NCI-H2029 treated with DMSO at 0.1 percent for 48 hours (cell line): ENCODE data around the gene CYTH1.
"Not testable (repeated sequence)": the region's sequence is repeated elsewhere in the genome, so short reads cannot be mapped to it uniquely, and the experiment has no call there.

Experiments used
- DNase-seq: peaks from one replicate; lab custom pipeline; 2025; lab: John Stamatoyannopoulos, UW

CYTH1 gene

DNA sequence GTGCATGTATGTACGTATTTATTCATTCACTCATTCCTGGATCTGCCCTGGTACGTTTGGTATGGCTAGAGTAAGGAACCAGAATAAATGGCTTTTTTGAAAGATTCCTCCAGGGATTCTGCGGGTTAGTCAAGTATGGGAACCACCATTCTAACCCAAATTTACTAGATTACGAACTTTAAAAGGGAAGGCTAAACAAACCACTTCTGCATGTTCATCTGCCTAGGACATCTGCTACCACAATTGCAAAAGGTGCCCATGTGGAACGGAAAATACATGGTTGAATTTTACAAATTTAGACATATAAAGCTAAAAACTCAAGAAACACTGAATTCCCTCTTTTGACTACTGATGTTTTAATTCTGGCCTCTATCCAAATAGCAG, 22.1 kb downstream of the CYTH1 start:
- no peak for DNase-seq

- peak; percentile 59 for DNase-seq
Observed at GRCh38 chr17:78759203-78759968, 22.7 kb downstream of the CYTH1 start.

- no peak for DNase-seq
Observed at GRCh38 chr17:78753316-78754250, 28.5 kb downstream of the CYTH1 start.

- no peak for DNase-seq
Observed at GRCh38 chr17:78751447-78752161, 30.5 kb downstream of the CYTH1 start.

DNA sequence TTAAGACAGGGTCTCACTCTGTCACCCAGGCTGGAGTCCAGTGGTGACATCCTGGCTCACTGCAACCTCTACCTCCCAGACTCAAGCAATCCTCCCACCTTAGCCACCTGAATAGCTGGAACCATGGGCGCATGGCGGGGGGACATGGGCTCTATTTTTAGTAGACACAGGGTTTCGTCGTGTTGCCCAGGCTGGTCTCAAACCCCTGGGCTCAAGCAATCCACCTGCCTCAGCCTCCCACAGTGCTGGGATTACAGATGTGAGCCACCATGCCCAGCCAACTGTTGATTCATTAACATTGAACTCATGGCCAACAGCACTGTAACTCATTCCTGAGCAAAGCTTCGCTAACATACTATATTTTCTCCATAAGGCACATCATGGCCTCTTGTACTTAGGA, 31.1 kb downstream of the CYTH1 start:
- not testable (repeated sequence) for DNase-seq

DNA sequence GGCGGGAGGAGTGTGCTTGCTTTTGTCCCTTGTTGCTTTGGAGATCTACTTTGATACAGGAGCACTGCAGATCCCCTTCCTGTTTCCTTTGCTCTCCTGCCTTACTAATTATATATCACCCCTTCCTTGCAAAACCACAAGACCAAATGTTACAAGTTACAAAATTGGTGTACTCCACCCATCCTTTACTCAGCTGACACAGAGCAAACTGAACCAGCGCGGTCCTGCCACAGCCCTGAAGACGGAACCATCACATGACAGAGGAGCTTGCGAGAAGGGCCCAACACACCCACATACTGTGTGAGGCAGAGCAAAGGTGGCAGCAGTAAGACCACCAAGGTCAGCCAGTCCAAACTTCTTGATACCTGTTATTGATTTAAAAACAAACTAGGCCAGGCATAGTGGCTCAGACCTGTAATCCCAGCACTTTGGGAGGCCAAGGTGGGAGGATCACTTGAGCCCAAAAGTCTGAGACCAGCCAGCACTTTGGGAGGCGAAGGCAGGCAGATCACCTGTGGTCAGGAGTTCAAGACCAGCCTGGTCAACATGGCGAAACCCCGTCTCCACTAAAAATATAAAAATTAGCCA, 33.2 kb downstream of the CYTH1 start:
- DNase-seq, result no peak

- no peak for DNase-seq
Observed at GRCh38 chr17:78748048-78748729, 33.9 kb downstream of the CYTH1 start.

- no peak for DNase-seq
Observed at GRCh38 chr17:78747488-78747887, 34.6 kb downstream of the CYTH1 start.

- no peak for DNase-seq
Observed at GRCh38 chr17:78746949-78747269, 35.2 kb downstream of the CYTH1 start.

- no peak for DNase-seq
Observed at GRCh38 chr17:78746263-78746948, 35.7 kb downstream of the CYTH1 start.

DNA sequence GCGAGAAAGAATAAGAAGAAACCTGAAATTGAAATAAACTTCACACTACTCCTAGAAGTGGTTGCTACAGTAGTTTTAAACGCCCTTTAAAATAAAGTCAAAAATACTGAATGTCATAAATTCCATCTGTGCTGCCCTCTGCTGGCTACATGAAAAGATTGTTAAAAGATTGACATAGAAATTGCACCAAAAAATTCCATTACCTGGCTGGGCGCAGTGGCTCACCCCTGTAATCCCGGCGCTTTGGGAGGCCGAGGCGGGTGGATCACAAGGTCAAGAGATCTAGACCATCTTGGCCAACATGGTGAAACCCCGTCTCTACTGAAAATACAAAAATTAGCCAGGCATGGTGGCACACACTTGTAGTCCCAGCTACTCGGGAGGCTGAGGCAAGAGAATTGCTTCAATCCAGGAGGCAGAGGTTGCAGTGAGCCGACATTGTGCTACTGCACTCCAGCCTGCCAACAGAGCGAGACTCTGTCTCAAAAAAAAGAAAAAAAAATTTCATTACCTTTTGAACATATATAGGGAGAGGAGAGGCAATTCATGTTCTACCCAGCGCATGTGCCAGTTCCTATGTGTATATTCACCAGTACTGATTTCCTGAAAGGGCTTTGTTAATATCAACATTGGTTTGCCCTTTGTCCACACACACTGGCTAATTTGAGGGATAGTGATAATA, 36.5 kb downstream of the CYTH1 start:
- no peak for DNase-seq

GRCh38 chr17:78742901-78743300, 39.2 kb downstream of the CYTH1 start:
- DNase-seq, result no peak

- no peak for DNase-seq
Observed at GRCh38 chr17:78741644-78742284, 40.3 kb downstream of the CYTH1 start.

- DNase-seq, result no peak
Observed at GRCh38 chr17:78739331-78739931, 42.6 kb downstream of the CYTH1 start.

DNA sequence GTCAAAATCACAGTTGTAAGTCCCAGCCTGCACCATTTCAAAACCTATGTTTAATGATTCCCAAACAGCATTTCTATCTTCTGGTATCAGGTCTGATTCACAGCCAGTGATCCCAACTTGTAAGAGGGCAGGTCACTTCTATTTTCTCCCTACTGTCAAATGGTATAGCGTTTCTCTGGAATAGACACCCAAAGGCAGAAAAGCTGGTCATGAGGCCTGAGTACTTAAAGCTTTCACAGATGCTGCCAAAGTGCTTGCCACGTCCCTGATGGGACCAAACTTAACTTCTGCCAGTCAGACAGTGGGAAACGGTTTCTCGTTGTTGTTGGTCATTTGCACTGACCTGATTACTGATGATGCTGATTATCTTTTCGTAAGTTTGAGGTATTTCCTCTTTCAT, 43.4 kb downstream of the CYTH1 start:
- DNase-seq, result no peak

- no peak for DNase-seq
Observed at GRCh38 chr17:78738278-78738677, 43.8 kb downstream of the CYTH1 start.

GRCh38 chr17:78737332-78737731, 44.7 kb downstream of the CYTH1 start:
- no peak for DNase-seq

DNA sequence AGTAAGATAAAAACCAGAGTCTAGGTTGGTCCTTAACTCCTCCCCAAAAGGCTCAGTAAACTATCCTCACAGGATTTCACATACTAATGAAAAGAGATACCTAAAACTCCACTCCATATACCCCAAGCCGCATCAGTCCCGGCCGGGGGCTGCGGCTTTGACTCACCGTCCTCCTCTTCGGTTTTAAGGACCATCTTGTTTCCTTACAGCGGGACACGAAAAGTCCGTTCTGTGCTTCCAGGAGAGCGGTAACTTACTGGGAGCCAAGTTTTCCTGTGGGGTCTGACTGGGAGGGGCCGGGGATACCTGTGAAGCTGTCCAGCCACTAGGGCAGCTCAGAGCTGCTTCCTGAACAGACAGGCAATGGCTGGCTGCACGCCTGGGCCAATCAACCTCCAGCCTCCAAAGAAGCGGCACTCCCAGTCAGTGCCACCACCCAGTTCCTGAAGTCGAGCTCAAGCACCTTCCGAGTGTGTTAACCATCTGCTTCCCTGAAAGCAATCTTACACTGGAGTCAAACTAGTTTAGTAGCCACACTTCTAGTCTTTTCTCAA, 45.5 kb downstream of the CYTH1 start:
- DNase-seq, result peak; percentile 28

- no peak for DNase-seq
Observed at GRCh38 chr17:78735832-78736525, 46.1 kb downstream of the CYTH1 start.
